Measurements from ENCODE around the gene ANKRD13C.

- no peak for TF ChIP-seq RAD21 (IDR thresholded peaks at IDR 0.05; ENCODE audit: low read depth)
- TF ChIP-seq, protein P1, sequence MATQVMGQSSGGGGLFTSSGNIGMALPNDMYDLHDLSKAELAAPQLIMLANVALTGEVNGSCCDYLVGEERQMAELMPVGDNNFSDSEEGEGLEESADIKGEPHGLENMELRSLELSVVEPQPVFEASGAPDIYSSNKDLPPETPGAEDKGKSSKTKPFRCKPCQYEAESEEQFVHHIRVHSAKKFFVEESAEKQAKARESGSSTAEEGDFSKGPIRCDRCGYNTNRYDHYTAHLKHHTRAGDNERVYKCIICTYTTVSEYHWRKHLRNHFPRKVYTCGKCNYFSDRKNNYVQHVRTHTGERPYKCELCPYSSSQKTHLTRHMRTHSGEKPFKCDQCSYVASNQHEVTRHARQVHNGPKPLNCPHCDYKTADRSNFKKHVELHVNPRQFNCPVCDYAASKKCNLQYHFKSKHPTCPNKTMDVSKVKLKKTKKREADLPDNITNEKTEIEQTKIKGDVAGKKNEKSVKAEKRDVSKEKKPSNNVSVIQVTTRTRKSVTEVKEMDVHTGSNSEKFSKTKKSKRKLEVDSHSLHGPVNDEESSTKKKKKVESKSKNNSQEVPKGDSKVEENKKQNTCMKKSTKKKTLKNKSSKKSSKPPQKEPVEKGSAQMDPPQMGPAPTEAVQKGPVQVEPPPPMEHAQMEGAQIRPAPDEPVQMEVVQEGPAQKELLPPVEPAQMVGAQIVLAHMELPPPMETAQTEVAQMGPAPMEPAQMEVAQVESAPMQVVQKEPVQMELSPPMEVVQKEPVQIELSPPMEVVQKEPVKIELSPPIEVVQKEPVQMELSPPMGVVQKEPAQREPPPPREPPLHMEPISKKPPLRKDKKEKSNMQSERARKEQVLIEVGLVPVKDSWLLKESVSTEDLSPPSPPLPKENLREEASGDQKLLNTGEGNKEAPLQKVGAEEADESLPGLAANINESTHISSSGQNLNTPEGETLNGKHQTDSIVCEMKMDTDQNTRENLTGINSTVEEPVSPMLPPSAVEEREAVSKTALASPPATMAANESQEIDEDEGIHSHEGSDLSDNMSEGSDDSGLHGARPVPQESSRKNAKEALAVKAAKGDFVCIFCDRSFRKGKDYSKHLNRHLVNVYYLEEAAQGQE (IDR thresholded peaks at IDR 0.05; ENCODE audit: low read depth) = no peak
- no peak for TF ChIP-seq EP300 (IDR thresholded peaks at IDR 0.05; ENCODE audit: borderline replicate concordance)
- TF ChIP-seq ZBTB7A (IDR thresholded peaks at IDR 0.05; ENCODE audit: low read depth) = no peak
- TF ChIP-seq EGR1 (IDR thresholded peaks at IDR 0.05) = no peak
- TF ChIP-seq YY1 (IDR thresholded peaks at IDR 0.05; ENCODE audit: low read depth) = no peak
- TF ChIP-seq TCF12 (IDR thresholded peaks at IDR 0.05; ENCODE audit: low read depth) = no peak
- no peak for TF ChIP-seq USF1 (IDR thresholded peaks at IDR 0.05)
- no peak for TF ChIP-seq TEAD4 (IDR thresholded peaks at IDR 0.05)
Observed at GRCh38 chr1:70355111-70355407, 537 bp upstream of the ANKRD13C start.

Data from Ishikawa (cell line).